SKM-1 (cell line): ENCODE results near the gene SH2D5.
"Not testable (repeated sequence)": the region's sequence is repeated elsewhere in the genome, so short reads cannot be mapped to it uniquely, and the experiment has no call there.

ENCODE experiments used
- DNase-seq: peaks from one replicate; lab custom pipeline; 2025; ENCODE audit not compliant: unreplicated experiment; lab: John Stamatoyannopoulos, UW

Gene SH2D5

GRCh38 chr1:20696397-20697333, 35.8 kb downstream of the SH2D5 start:
- peak; percentile 74 for DNase-seq

GRCh38 chr1:20695515-20695914, 37.0 kb downstream of the SH2D5 start:
- DNase-seq: no peak

GRCh38 chr1:20693623-20694022, 38.9 kb downstream of the SH2D5 start:
- no peak for DNase-seq

- no peak for DNase-seq
Observed at GRCh38 chr1:20691872-20692271, 40.6 kb downstream of the SH2D5 start.

- no peak for DNase-seq
Observed at GRCh38 chr1:20689645-20690056, 42.9 kb downstream of the SH2D5 start.

GRCh38 chr1:20686883-20687725, 45.4 kb downstream of the SH2D5 start:
- no peak for DNase-seq

- no peak for DNase-seq
Observed at GRCh38 chr1:20685741-20686140, 46.8 kb downstream of the SH2D5 start.

GRCh38 chr1:20685099-20685662, 47.3 kb downstream of the SH2D5 start:
- DNase-seq: no peak

GRCh38 chr1:20684651-20685050, 47.9 kb downstream of the SH2D5 start:
- no peak for DNase-seq

- no peak for DNase-seq
Observed at GRCh38 chr1:20684050-20684620, 48.4 kb downstream of the SH2D5 start.

- DNase-seq: no peak
Observed at GRCh38 chr1:20683614-20684013, 48.9 kb downstream of the SH2D5 start.

- no peak for DNase-seq
Observed at GRCh38 chr1:20682571-20683236, 49.8 kb downstream of the SH2D5 start.

- DNase-seq: no peak
Observed at GRCh38 chr1:20681999-20682398, 50.5 kb downstream of the SH2D5 start.

- DNase-seq: no peak
Observed at GRCh38 chr1:20680269-20680668, 52.2 kb downstream of the SH2D5 start.

- DNase-seq: no peak
Observed at GRCh38 chr1:20678599-20678998, 53.9 kb downstream of the SH2D5 start.

- not testable (repeated sequence) for DNase-seq
Observed at GRCh38 chr1:20673626-20674025, 58.9 kb downstream of the SH2D5 start.

- no peak for DNase-seq
Observed at GRCh38 chr1:20672265-20672632, 60.3 kb downstream of the SH2D5 start.

GRCh38 chr1:20670936-20671335, 61.6 kb downstream of the SH2D5 start:
- no peak for DNase-seq
